ENCODE measurements around the gene POFUT1. TPM values are rescaled to one million over a fixed set of nuclear protein-coding genes. Genes with fewer than 3 reads are reported as not detected.

POFUT1 gene
- polyA plus RNA-seq, 1 of the 3 experiments (the other 2 are of a cell fraction): 35.6 TPM

- Histone ChIP-seq H2AFZ (ENCODE audit: low read depth) (no peak overlapping the region), H3K4me2 (no peak overlapping the region), H3K9me3 (no peaks in the 10 kb centered on the region), H3K4me1 (ENCODE audit: control insufficient read depth in 1 of 2, insufficient read depth in 2 of 2, low read depth in 1 of 2, low read length in 1 of 2) (peaks cover 0 to 3% of the 10 kb centered on the region in 2 experiments; a peak in 1 of 4 replicates), H3K9ac (no peak overlapping the region), H3K79me2 (ENCODE audit: insufficient read depth) (no peaks in the 10 kb centered on the region), H3K4me3 (ENCODE audit: low read depth in 2 of 2, low read length in 1 of 2) (no peak overlapping the region), H3K27ac (ENCODE audit: low read depth in 2 of 2, low read length in 1 of 2) (no peak overlapping the region), H3K36me3 (replicated peaks in 1 of 2; ENCODE audit: control insufficient read depth in 1 of 2, insufficient read depth in 2 of 2, low read length in 1 of 2) (peaks cover 0 to 5% of the 10 kb centered on the region in 2 experiments), H4K20me1 (ENCODE audit: insufficient read depth) (no peaks in the 10 kb centered on the region), H3F3A (replicated peaks; ENCODE audit: insufficient read depth) (no peaks in the 10 kb centered on the region), H3K9me2 (no peaks in the 10 kb centered on the region), H3K27me3 (ENCODE audit: insufficient read depth) (no peaks in the 10 kb centered on the region)
- ChIA-PET POLR2A (interaction anchor here (0.6 kb wide), 1 partner anchor 74 kb away, joined by 5 read pairs; no protein-coding TSS in a partner anchor), CTCF (interaction anchor here (0.6 to 0.8 kb wide), 2 partner anchors 77 to 152 kb away, joined by 3 read pairs; no protein-coding TSS in a partner anchor)
- TF ChIP-seq RFX5 (IDR thresholded peaks at IDR 0.05; ENCODE audit: low read length): no peak
- 0% methylated on average over 1 of the region's 1 CpG for WGBS (ENCODE audit: low lambda C conversion rate)
- peak; percentile 43 for DNase-seq
Observed at GRCh38 chr20:32240205-32240604, 32.5 kb downstream of the POFUT1 start.

- no peak for DNase-seq
- ChIA-PET CTCF (interaction anchor here (0.7 kb wide), 1 partner anchor 424 kb away, joined by 3 read pairs; no protein-coding TSS in a partner anchor), POLR2A (no interaction called here)
- no peak for TF ChIP-seq ZBTB33 (IDR thresholded peaks at IDR 0.05; ENCODE audit: borderline replicate concordance, low read depth)
- TF ChIP-seq NRF1 (IDR thresholded peaks at IDR 0.05; ENCODE audit: low read depth, low read length): no peak
- TF ChIP-seq REST (IDR thresholded peaks at IDR 0.05; ENCODE audit: low read depth, low read length): no peak
- no peak for TF ChIP-seq PBX3 (IDR thresholded peaks at IDR 0.05)
- no peak for TF ChIP-seq FOXJ3 (CRISPR knock-in tag; IDR thresholded peaks at IDR 0.05)
- no peak for TF ChIP-seq EZH2phosphoT487 (IDR thresholded peaks at IDR 0.05; ENCODE audit: borderline replicate concordance, low read depth)
- TF ChIP-seq TAF1 (IDR thresholded peaks at IDR 0.05; ENCODE audit: borderline replicate concordance, low read depth, low read length): no peak
- no peak for TF ChIP-seq YY1 (IDR thresholded peaks at IDR 0.05; ENCODE audit: low read depth)
- TF ChIP-seq MAX (IDR thresholded peaks at IDR 0.05; ENCODE audit: low read depth): no peak
- TF ChIP-seq GATA2 (CRISPR knock-in tag; IDR thresholded peaks at IDR 0.05): no peak
- no peaks in the 10 kb centered on the region for H3K9me2 ChIP-seq
- no peak overlapping the region for H2AFZ ChIP-seq (ENCODE audit: low read depth)
- no peaks in the 10 kb centered on the region for H3K27me3 ChIP-seq (ENCODE audit: insufficient read depth)
- H3K9me3 ChIP-seq: no peaks in the 10 kb centered on the region
- no peaks in the 10 kb centered on the region for H3K36me3 ChIP-seq (replicated peaks in 1 of 2; ENCODE audit: control insufficient read depth in 1 of 2, insufficient read depth in 2 of 2, low read length in 1 of 2)
- WGBS (ENCODE audit: low lambda C conversion rate): 86% methylated on average over 4 of the region's 4 CpGs
- H3K9ac ChIP-seq: no peak overlapping the region
- H3K4me1 ChIP-seq (ENCODE audit: control insufficient read depth in 1 of 2, insufficient read depth in 2 of 2, low read depth in 1 of 2, low read length in 1 of 2): peaks cover 0 to 3% of the 10 kb centered on the region in 2 experiments; a peak in 1 of 4 replicates
- no peaks in the 10 kb centered on the region for H3F3A ChIP-seq (replicated peaks; ENCODE audit: insufficient read depth)
- no peak overlapping the region for H3K4me2 ChIP-seq
- H3K4me3 ChIP-seq (ENCODE audit: low read depth in 2 of 2, low read length in 1 of 2): no peak overlapping the region
- H3K27ac ChIP-seq (ENCODE audit: low read depth in 2 of 2, low read length in 1 of 2): no peak overlapping the region
- H4K20me1 ChIP-seq (ENCODE audit: insufficient read depth): no peaks in the 10 kb centered on the region
- H3K79me2 ChIP-seq (ENCODE audit: insufficient read depth): no peaks in the 10 kb centered on the region
Observed at GRCh38 chr20:32241807-32242206, 34.1 kb downstream of the POFUT1 start.

Data from SK-N-SH (cell line).